Ishikawa (cell line): ENCODE results near the gene CCT5.
A peak's percentile ranks its signal among the peaks of the same experiment; 100 is the strongest.

Source experiments
- CEBPB ChIP-seq: IDR thresholded peaks from 2 replicates; pipeline ENCODE4 v1.6.1; 2012
- CREB1 ChIP-seq: IDR thresholded peaks from 2 replicates; pipeline ENCODE4 v1.6.1; 2012; ENCODE audit warnings: low read depth
- EGR1 ChIP-seq: IDR thresholded peaks from 2 replicates; pipeline ENCODE4 v1.6.1; 2012
- EP300 ChIP-seq: IDR thresholded peaks from 2 replicates; pipeline ENCODE4 v1.6.1; 2012; ENCODE audit warnings: borderline replicate concordance
- FOXM1 ChIP-seq: IDR thresholded peaks from 2 replicates; pipeline ENCODE4 v1.6.1; 2012; ENCODE audit warnings: low read depth, borderline replicate concordance
- MAX ChIP-seq: IDR thresholded peaks from 2 replicates; pipeline ENCODE4 v1.6.1; 2012
- NFIC ChIP-seq: IDR thresholded peaks from 2 replicates; pipeline ENCODE4 v1.6.1; 2012
- RAD21 ChIP-seq: IDR thresholded peaks from 2 replicates; pipeline ENCODE4 v1.6.1; 2012; ENCODE audit warnings: low read depth
- REST ChIP-seq: IDR thresholded peaks from 2 replicates; pipeline ENCODE4 v1.6.1; 2012; ENCODE audit warnings: low read depth, mild to moderate bottlenecking
- TAF1 ChIP-seq: IDR thresholded peaks from 2 replicates; pipeline ENCODE4 v1.6.1; 2012; ENCODE audit warnings: low read depth, mild to moderate bottlenecking
- TCF12 ChIP-seq: IDR thresholded peaks from 2 replicates; pipeline ENCODE4 v1.6.1; 2012; ENCODE audit warnings: low read depth
- TEAD4 ChIP-seq: IDR thresholded peaks from 2 replicates; pipeline ENCODE4 v1.6.1; 2012
- USF1 ChIP-seq: IDR thresholded peaks from 2 replicates; pipeline ENCODE4 v1.6.1; 2012
- YY1 ChIP-seq: IDR thresholded peaks from 2 replicates; pipeline ENCODE4 v1.6.1; 2012; ENCODE audit warnings: low read depth
- ZBTB7A ChIP-seq: IDR thresholded peaks from 2 replicates; pipeline ENCODE4 v1.6.1; 2012; ENCODE audit warnings: low read depth

The CCT5 gene

GRCh38 chr5:10310066-10310779, 60.1 kb downstream of the CCT5 start:
- TF ChIP-seq USF1 (no peak), TAF1 (no peak), RAD21 (no peak), ZBTB7A (no peak), TCF12 (no peak), MAX (0 out of 2 replicates have a peak, but pooled peaks have one; percentile 38), REST (no peak)

GRCh38 chr5:10311595-10312425, 61.7 kb downstream of the CCT5 start:
- no peak for TF ChIP-seq RAD21
- no peak for TF ChIP-seq TEAD4
- TF ChIP-seq TAF1: no peak
- no peak for TF ChIP-seq MAX
- TF ChIP-seq YY1: no peak
- no peak for TF ChIP-seq CREB1
- TF ChIP-seq EGR1: no peak
- no peak for TF ChIP-seq CEBPB
- no peak for TF ChIP-seq EP300
- TF ChIP-seq REST: no peak
- no peak for TF ChIP-seq USF1
- no peak for TF ChIP-seq NFIC
- no peak for TF ChIP-seq ZBTB7A
- TF ChIP-seq FOXM1: no peak

- TF ChIP-seq TCF12: no peak
- no peak for TF ChIP-seq TAF1
- TF ChIP-seq RAD21: no peak
- TF ChIP-seq FOXM1: no peak
- TF ChIP-seq NFIC: no peak
- TF ChIP-seq EP300: no peak
- TF ChIP-seq USF1: no peak
- no peak for TF ChIP-seq MAX
- no peak for TF ChIP-seq TEAD4
- no peak for TF ChIP-seq REST
- TF ChIP-seq EGR1: no peak
- TF ChIP-seq YY1: no peak
- no peak for TF ChIP-seq ZBTB7A
- no peak for TF ChIP-seq CEBPB
- TF ChIP-seq CREB1: no peak
These were observed 65.1 kb downstream of the CCT5 start for GRCh38 chr5:10315201-10315600.
